Thyroid gland (tissue), 4 donors: ENCODE data around the gene MAML3. TPM values are rescaled to one million over a fixed set of nuclear protein-coding genes. Genes with fewer than 3 reads are reported as not detected.

Source experiments
- DNase-seq, 2 donors: peaks; one replicate each; pipeline ENCODE4 v3.0.0-alpha.2; 2019
- H3K27ac ChIP-seq, 3 donors: fragments of 200-600 bp; sonication (generic); 1 replicate in 2 of 3; 2 replicates in 1 of 3; pipeline ENCODE4 v1.5.1; 2016 to 2019; ENCODE audit warnings: mild to moderate bottlenecking in 1 of 3, moderate library complexity in 1 of 3
- H3K27me3 ChIP-seq: fragments of 200-600 bp; sonication (generic); one replicate; pipeline ENCODE4 v1.5.1; 2019
- H3K36me3 ChIP-seq, 2 donors: fragments of 200-600 bp; sonication (generic); one replicate each; pipeline ENCODE4 v1.5.1; 2016 to 2019
- H3K4me1 ChIP-seq, 2 donors: fragments of 200-600 bp; sonication (generic); one replicate each; pipeline ENCODE4 v1.5.1; 2017 to 2019
- H3K4me3 ChIP-seq, 3 donors: fragments of 200-600 bp; sonication (generic); replicated peaks in 1 of 3; 1 replicate in 2 of 3; 2 replicates in 1 of 3; pipeline ENCODE4 v1.5.1; 2016; ENCODE audit warnings: mild to moderate bottlenecking in 1 of 3
- H3K9me3 ChIP-seq: fragments of 200-600 bp; sonication (generic); one replicate; pipeline ENCODE4 v1.5.1; 2017
- POLR2A ChIP-seq, 2 donors: fragments of 450-650 bp; IDR thresholded peaks; one replicate each; pipeline ENCODE4 v1.6.1; 2017; ENCODE audit warnings: antibody characterized with exemption in 2 of 2, mild to moderate bottlenecking in 2 of 2, moderate library complexity in 1 of 2
- WGBS, 2 donors: methylation state at CpG; one replicate each; pipeline ENCODE4 v1.1.5; 2017; 5-methylcytosine and 5-hydroxymethylcytosine counted together
- intact Hi-C: fragments of 100-400 bp; cut with DNase I; formaldehyde crosslinking; loops from one replicate; pipeline ENCODE4 v1.15.1; 2023
- total RNA-seq, 4 donors: library from RNA; depleted of rRNA; stranded (reverse); fragments of >200 nt; gene quantifications; one replicate each; pipeline ENCODE4 v1.2.3, GENCODE V29; 2016
- TF ChIP-seq, protein P1 (sequence below), 6 experiments: fragments of 200-600 bp in 3 of 6; fragments of 450-650 bp in 3 of 6; sonication (generic) in 3 of 6; IDR thresholded peaks; one replicate each; pipeline ENCODE4 v1.5.1; 2016 to 2019; ENCODE audit warnings: antibody characterized with exemption in 6 of 6, mild to moderate bottlenecking in 2 of 6, inconsistent platforms in 1 of 6, moderate library complexity in 1 of 6

MAML3 gene
- total RNA-seq, 4 donors from 2014 or later = 5.7 to 14.1 (median 11.4) TPM

DNA sequence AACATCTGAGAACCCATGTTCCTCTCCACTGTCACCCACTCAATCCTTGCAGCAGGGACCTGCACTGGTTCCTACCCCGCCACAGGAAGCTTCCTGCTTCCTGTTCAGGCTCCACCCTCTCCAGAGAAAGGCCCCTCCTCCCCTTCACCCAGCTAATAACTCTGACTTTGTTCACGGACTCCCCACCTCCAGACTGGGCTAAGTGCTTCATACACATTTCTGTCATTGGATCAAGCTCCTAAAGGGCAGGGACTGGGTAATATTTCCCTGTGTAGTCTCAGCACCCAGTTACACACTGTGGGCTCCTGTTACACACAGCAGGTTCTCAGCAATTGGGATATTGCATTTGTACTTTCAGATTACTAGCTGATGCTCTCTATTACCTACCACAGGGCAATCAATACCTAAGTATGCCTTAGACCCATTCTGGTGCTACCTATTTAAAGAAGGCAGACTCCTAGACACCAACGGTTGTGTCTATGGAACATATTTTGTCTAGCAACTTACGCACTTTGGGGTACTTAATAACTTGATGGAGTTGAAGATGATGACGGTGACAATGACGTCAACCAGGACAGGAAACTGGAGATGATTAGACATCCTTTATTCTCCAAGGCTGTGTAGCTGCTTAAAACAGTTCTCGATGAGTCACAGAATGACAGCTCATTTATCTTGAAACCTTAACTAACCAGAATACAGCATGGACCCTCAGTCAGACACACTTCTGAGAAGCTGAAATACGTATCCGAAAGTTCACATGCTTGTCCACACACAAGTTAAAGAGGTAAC is 58.1 kb downstream of the MAML3 start:
- peak overlapping the region; percentile 74 to 80 (median 78) for H3K27ac ChIP-seq
- TF ChIP-seq, protein P1, sequence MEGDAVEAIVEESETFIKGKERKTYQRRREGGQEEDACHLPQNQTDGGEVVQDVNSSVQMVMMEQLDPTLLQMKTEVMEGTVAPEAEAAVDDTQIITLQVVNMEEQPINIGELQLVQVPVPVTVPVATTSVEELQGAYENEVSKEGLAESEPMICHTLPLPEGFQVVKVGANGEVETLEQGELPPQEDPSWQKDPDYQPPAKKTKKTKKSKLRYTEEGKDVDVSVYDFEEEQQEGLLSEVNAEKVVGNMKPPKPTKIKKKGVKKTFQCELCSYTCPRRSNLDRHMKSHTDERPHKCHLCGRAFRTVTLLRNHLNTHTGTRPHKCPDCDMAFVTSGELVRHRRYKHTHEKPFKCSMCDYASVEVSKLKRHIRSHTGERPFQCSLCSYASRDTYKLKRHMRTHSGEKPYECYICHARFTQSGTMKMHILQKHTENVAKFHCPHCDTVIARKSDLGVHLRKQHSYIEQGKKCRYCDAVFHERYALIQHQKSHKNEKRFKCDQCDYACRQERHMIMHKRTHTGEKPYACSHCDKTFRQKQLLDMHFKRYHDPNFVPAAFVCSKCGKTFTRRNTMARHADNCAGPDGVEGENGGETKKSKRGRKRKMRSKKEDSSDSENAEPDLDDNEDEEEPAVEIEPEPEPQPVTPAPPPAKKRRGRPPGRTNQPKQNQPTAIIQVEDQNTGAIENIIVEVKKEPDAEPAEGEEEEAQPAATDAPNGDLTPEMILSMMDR (IDR thresholded peaks at IDR 0.05) = no peak
- no peaks in the 10 kb centered on the region for H3K36me3 ChIP-seq
- DNase-seq = peak in 1 of 2 donors; percentile 22
- H3K27me3 ChIP-seq = no peaks in the 10 kb centered on the region
- peaks cover 39 to 77% of the 10 kb centered on the region in 2 donors for H3K4me1 ChIP-seq
- 72 to 77% methylated on average over 9 of the region's 9 CpGs for WGBS, 2 donors
- intact Hi-C loops = no loop called here
- no peak overlapping the region for H3K4me3 ChIP-seq
- no peaks in the 10 kb centered on the region for H3K9me3 ChIP-seq

DNA sequence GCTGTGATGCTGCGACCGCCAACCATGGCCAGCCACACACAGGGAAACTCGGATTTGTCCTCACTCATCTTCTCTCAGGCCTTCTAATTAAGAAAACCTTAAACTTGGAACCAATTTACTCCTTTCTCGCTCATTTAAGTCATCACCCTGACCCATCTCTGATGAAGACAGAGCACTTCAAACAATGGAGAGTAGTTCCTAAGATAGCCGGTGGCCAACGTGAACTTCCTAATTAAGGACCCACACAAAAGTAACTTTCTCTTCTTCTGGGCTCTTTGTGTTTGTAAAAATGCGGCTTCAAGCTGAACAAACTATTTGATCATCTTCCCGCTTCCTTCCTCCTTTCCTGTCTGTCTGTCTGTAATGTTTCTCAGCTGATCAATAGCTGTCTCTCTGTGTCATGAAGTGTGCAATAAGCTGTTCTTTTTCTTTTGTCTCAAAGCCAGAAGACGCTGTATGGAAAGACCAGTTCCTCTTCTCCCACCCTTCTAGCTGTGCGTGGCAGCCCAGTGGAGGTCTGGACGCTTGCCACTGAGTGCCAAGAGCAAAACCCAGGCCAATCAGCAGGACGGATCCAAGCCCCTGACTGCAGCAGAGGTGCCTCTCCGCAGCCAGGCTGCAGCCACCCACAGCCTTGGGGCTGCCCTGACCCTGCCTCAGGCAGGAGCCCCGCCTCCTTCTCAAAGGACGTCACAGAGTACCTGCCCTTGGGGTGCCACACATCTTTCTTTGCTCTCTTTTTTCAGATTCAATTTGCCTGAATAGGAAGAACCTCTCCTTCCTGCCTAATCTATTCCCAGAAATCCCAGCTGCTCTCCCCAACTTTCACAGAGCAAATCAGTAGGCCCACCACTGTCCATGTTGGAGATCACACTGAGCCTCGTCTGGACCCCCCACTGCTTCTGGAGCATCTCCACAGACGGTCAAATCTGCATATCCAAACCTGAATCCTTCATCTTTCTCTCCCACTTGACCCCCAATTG is 59.3 kb downstream of the MAML3 start:
- 30 to 37% methylated on average over 17 of the region's 17 CpGs for WGBS, 2 donors
- no peaks in the 10 kb centered on the region for H3K36me3 ChIP-seq

DNA sequence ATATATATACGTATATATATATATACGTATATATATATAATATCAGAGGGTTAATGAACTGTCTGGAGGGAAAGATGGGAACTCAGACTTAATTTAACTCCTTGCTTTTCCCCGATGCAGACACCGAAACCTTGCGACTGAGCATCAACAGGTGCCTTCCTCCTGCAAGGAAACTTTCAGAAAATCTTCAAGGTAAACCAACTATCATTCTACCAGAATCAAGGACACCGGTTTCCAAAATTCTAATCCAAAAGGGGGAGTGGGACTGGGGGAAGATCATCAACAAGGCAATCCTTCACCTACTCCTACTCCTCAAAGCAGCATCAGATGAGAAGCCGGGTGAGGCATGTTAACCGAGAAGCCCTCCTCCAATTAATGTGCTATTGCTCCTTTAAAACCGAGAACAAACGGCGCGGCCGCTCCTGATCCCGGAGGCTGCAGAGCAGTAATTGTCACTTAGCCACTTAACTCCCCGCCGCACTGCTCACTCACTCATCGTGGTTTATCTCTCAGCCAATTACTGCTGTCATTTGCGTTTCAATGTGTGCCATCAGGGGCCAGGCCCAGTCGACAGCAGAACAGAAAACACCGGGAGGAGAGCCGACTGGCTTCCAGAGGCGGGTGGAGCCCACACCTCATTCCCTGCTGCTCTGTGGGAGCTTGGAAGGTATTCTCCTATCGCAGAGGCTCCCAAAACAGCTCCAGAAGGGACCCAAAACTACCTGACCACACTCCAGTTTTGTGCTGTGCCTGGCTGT is 61.7 kb downstream of the MAML3 start:
- Histone ChIP-seq H3K27ac (peak overlapping the region; percentile 37 to 80 (median 58)), H3K4me1 (peaks cover 44 to 58% of the 10 kb centered on the region in 2 donors), H3K36me3 (no peaks in the 10 kb centered on the region), H3K4me3 (peak overlapping the region in 1 of 3 donors; percentile 1), H3K27me3 (no peaks in the 10 kb centered on the region), H3K9me3 (no peaks in the 10 kb centered on the region)
- DNase-seq = peak; percentile 25 to 39
- intact Hi-C loops = no loop called here
- 30 to 31% methylated on average over 22 to 23 of the region's 23 CpGs for WGBS, 2 donors
- TF ChIP-seq, protein P1 (IDR thresholded peaks at IDR 0.05) = no peak
- peak in 1 of 2 donors; percentile 14 for TF ChIP-seq POLR2A (IDR thresholded peaks at IDR 0.05)

More for the DNA sequence above, 59.3 kb downstream of the MAML3 start:
- peaks cover 39 to 77% of the 10 kb centered on the region in 2 donors for H3K4me1 ChIP-seq
- H3K9me3 ChIP-seq = no peaks in the 10 kb centered on the region
- TF ChIP-seq, protein P1 (IDR thresholded peaks at IDR 0.05) = no peak
- peak in 1 of 2 donors; percentile 79 for TF ChIP-seq POLR2A (IDR thresholded peaks at IDR 0.05)
- DNase-seq = peak; percentile 95
- intact Hi-C loops = no loop called here
- peak overlapping the region; percentile 74 to 80 (median 78) for H3K27ac ChIP-seq
- H3K4me3 ChIP-seq = no peak overlapping the region
- no peaks in the 10 kb centered on the region for H3K27me3 ChIP-seq

DNA sequence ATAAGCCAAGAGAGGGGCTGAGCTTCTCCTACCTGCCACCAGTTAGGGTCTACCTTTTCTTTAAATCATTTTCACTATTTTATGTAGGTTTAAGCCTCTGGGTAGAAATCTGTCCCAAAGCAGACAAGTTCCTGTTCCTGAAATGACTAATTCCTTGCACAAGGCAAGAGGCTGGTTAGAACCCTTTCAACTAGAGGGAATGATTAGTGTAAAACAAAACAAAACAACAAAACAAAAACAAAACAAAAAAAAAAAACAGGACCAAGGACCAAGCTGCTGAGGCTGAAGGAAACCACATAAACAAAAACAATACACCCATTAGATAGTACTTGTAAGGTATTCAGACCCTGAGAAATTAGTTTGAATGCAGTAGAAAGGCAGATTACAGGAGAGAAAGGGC is 62.7 kb downstream of the MAML3 start:
- no peaks in the 10 kb centered on the region for H3K36me3 ChIP-seq
- DNase-seq = no peak
- no peak overlapping the region for H3K27ac ChIP-seq
- H3K4me1 ChIP-seq = peaks cover 40 to 50% of the 10 kb centered on the region in 2 donors
- no peak overlapping the region for H3K4me3 ChIP-seq
- no peaks in the 10 kb centered on the region for H3K9me3 ChIP-seq
- intact Hi-C loops = no loop called here
- no peaks in the 10 kb centered on the region for H3K27me3 ChIP-seq
- TF ChIP-seq, protein P1 (IDR thresholded peaks at IDR 0.05) = no peak
- TF ChIP-seq POLR2A (IDR thresholded peaks at IDR 0.05) = no peak
